Stimulated activated CD8-positive, alpha-beta memory T cell treated with anti-CD3 and anti-CD28 coated beads, Interleukin-7, amount 100 ng/mL, for 48 hours (primary cell): ENCODE results near the gene TRIP13.
A peak's percentile ranks its signal among the peaks of the same experiment; 100 is the strongest.
"Not testable (repeated sequence)": the region's sequence is repeated elsewhere in the genome, so short reads cannot be mapped to it uniquely, and the experiment has no call there.

Source experiments
- DNase-seq, 2 donors: peaks; one replicate each; pipeline ENCODE4 v3.0.0-alpha.2; 2020; ENCODE audit warnings: low read depth in 1 of 2; ENCODE audit errors: extremely low read depth in 1 of 2

The TRIP13 gene

GRCh38 chr5:892394-893136 is at the start of gene TRIP13, which contains the start of gene BRD9:
Gene TRIP13 (plus strand): TSS chr5:892884. CDS start chr5:892999, 115 bp downstream.
Gene BRD9 (minus strand): TSS chr5:892801. CDS start chr5:892657, 144 bp downstream.
- peak; percentile 74 to 77 for DNase-seq

GRCh38 chr5:843371-843770 is 49.3 kb upstream of the TRIP13 start:
- not testable (repeated sequence) for DNase-seq

- not testable (repeated sequence) for DNase-seq
These were observed 48.8 kb upstream of the TRIP13 start for GRCh38 chr5:843926-844325.

- DNase-seq, result not testable (repeated sequence)
These were observed 48.3 kb upstream of the TRIP13 start for GRCh38 chr5:844426-844825.

- DNase-seq, result not testable (repeated sequence)
These were observed 47.5 kb upstream of the TRIP13 start for GRCh38 chr5:845031-845675.

GRCh38 chr5:845676-846601 is 46.7 kb upstream of the TRIP13 start:
- DNase-seq, result not testable (repeated sequence)

GRCh38 chr5:846602-847091 is 46.0 kb upstream of the TRIP13 start:
- DNase-seq, result peak in 1 of 2 donors; percentile 7

GRCh38 chr5:847212-847611 is 45.5 kb upstream of the TRIP13 start:
- not testable (repeated sequence) for DNase-seq

- DNase-seq, result not testable (repeated sequence)
These were observed 44.9 kb upstream of the TRIP13 start for GRCh38 chr5:847736-848135.

- no peak for DNase-seq
These were observed 44.0 kb upstream of the TRIP13 start for GRCh38 chr5:848671-849111.

GRCh38 chr5:849651-850301 is 42.9 kb upstream of the TRIP13 start:
- no peak for DNase-seq

- DNase-seq, result no peak
These were observed 42.1 kb upstream of the TRIP13 start, which contains the start of gene ZDHHC11 for GRCh38 chr5:850511-851006. Gene ZDHHC11 (minus strand): TSS chr5:850986. CDS start chr5:850602, 384 bp downstream.

GRCh38 chr5:851076-851475 is 41.6 kb upstream of the TRIP13 start:
- DNase-seq, result no peak

- no peak for DNase-seq
These were observed 41.1 kb upstream of the TRIP13 start for GRCh38 chr5:851553-851952.

- DNase-seq, result no peak
These were observed 40.7 kb upstream of the TRIP13 start for GRCh38 chr5:852018-852417.

- DNase-seq, result no peak
These were observed 40.0 kb upstream of the TRIP13 start for GRCh38 chr5:852431-853401.

- DNase-seq, result not testable (repeated sequence)
These were observed 39.1 kb upstream of the TRIP13 start for GRCh38 chr5:853416-854090.

GRCh38 chr5:854217-854616 is 38.5 kb upstream of the TRIP13 start:
- DNase-seq, result no peak
